GM12878 (cell line): ENCODE measurements around the gene SOBP. TPM values are rescaled to one million over a fixed set of nuclear protein-coding genes. Genes with fewer than 3 reads are reported as not detected.

Experiments used
- ATAC-seq: fragments of 200-7000 bp; cut with Tn5 transposase; 3 replicates; pipeline ENCODE4 v1.9.1; 2020; ENCODE audit warnings: mild to moderate bottlenecking, moderate library complexity
- BruUV-seq: library from RNA; stranded (reverse); fragments of 400-500 nt; replicated peaks from 2 replicates; lab custom pipeline; 2021; lab: Mats Ljungman, UMichigan
- CTCF ChIA-PET: fragments of 300-600 bp; sonication (Branson Sonifier 250); formaldehyde crosslinking; extraction: SDS; loops from one replicate; lab custom pipeline; 2021; ENCODE audit warnings: inconsistent platforms; lab: Yijun Ruan, JAX
- POLR2A ChIA-PET: fragments of 350-600 bp; formaldehyde crosslinking; extraction: SDS; loops from one replicate; lab custom pipeline; 2021; ENCODE audit warnings: inconsistent platforms; lab: Charles Lee
- RAD21 ChIA-PET: fragments of 300-600 bp; sonication (Branson Sonifier 250); formaldehyde crosslinking; loops from one replicate; lab custom pipeline; 2023; ENCODE audit warnings: antibody characterized with exemption; ENCODE audit not compliant: unreplicated experiment; lab: Charles Lee
- SMC1A ChIA-PET: fragments of 300-600 bp; sonication (Branson Sonifier 250); formaldehyde crosslinking; loops from one replicate; lab custom pipeline; 2023; ENCODE audit not compliant: unreplicated experiment, uncharacterized antibody; lab: Charles Lee
- DNase-seq: peaks from one replicate; pipeline ENCODE4 v3.0.0-alpha.2; 2011; ENCODE audit warnings: low read depth, low spot score
- FAIRE-seq: peaks from 3 replicates; lab custom pipeline; 2011; peaks lifted over from hg19 to GRCh38; lab: Jason Lieb, UNC
- H2AFZ ChIP-seq: 2 replicates; pipeline ENCODE4 v1.6.0; 2011; ENCODE audit warnings: low read depth, low read length, control low read depth; ENCODE audit not compliant: control insufficient read depth
- H3K27ac ChIP-seq: 2 replicates; pipeline ENCODE4 v1.5.1; 2011; ENCODE audit warnings: control low read depth; ENCODE audit not compliant: control insufficient read depth, insufficient read depth
- H3K27me3 ChIP-seq, 2 experiments: replicated peaks in 1 of 2; 2 replicates each; pipeline versions ENCODE4 v1.6.0 to v1.6.1; 2011; ENCODE audit warnings: low read length in 1 of 2; ENCODE audit not compliant: control insufficient read depth in 2 of 2, insufficient read depth in 2 of 2
- H3K36me3 ChIP-seq, 2 experiments: 2 replicates each; pipeline ENCODE4 v1.5.1; 2011; ENCODE audit warnings: low read length in 1 of 2; ENCODE audit not compliant: control insufficient read depth in 2 of 2, insufficient read depth in 2 of 2
- H3K4me1 ChIP-seq: 2 replicates; pipeline ENCODE4 v1.6.1; 2011; ENCODE audit warnings: mild to moderate bottlenecking, low read length, moderate library complexity, mixed read lengths; ENCODE audit not compliant: control insufficient read depth, insufficient read depth
- H3K4me2 ChIP-seq: 2 replicates; pipeline ENCODE4 v1.6.0; 2011; ENCODE audit warnings: control low read depth; ENCODE audit not compliant: control insufficient read depth, insufficient read depth
- H3K4me3 ChIP-seq: fragments of 200-600 bp; sonication (generic); 2 replicates; pipeline ENCODE4 v1.5.1; 2016
- H3K79me2 ChIP-seq: 2 replicates; pipeline ENCODE4 v1.6.0; 2011; ENCODE audit warnings: low read length; ENCODE audit not compliant: control insufficient read depth, insufficient read depth
- H3K9ac ChIP-seq: 2 replicates; pipeline ENCODE4 v1.8.0; 2011; ENCODE audit warnings: low read length, control low read depth, mixed read lengths; ENCODE audit not compliant: control insufficient read depth, insufficient read depth
- H3K9me3 ChIP-seq: replicated peaks from 3 replicates; pipeline ENCODE4 v1.5.1; 2011; ENCODE audit warnings: mild to moderate bottlenecking, low read length; ENCODE audit not compliant: control insufficient read depth, insufficient read depth
- H4K20me1 ChIP-seq: 2 replicates; pipeline ENCODE4 v1.6.0; 2011; ENCODE audit not compliant: control insufficient read depth, insufficient read depth
- BRCA1 ChIP-seq: IDR thresholded peaks from 2 replicates; pipeline ENCODE4 v1.6.1; 2011; ENCODE audit warnings: low read depth, low read length, improper control_type of control experiment
- CEBPB ChIP-seq, 2 experiments: fragments of 150-350 bp in 1 of 2; IDR thresholded peaks; 2 replicates each; pipeline ENCODE4 v1.6.1; 2012 to 2014; ENCODE audit warnings: low read depth in 2 of 2, low read length in 2 of 2, borderline replicate concordance in 1 of 2, inconsistent platforms in 1 of 2
- E2F4 ChIP-seq: IDR thresholded peaks from 2 replicates; pipeline ENCODE4 v1.6.1; 2012; ENCODE audit warnings: low read depth, low read length, improper control_type of control experiment
- FOXK2 ChIP-seq: fragments of 450-650 bp; IDR thresholded peaks from 2 replicates; pipeline ENCODE4 v1.6.1; 2017; ENCODE audit warnings: mild to moderate bottlenecking, moderate library complexity
- MYB ChIP-seq: fragments of 150-350 bp; IDR thresholded peaks from 2 replicates; pipeline ENCODE4 v1.6.1; 2014; ENCODE audit warnings: mild to moderate bottlenecking, low read depth, low read length, borderline replicate concordance
- RFX5 ChIP-seq: IDR thresholded peaks from 2 replicates; pipeline ENCODE4 v1.6.1; 2011; ENCODE audit warnings: low read depth, low read length, improper control_type of control experiment
- SMC3 ChIP-seq: IDR thresholded peaks from 2 replicates; pipeline ENCODE4 v1.6.1; 2011; ENCODE audit warnings: low read length, improper control_type of control experiment, borderline replicate concordance
- SREBF1 ChIP-seq: IDR thresholded peaks from 2 replicates; pipeline ENCODE4 v1.6.1; 2012; ENCODE audit warnings: mild to moderate bottlenecking, low read length
- TBL1XR1 ChIP-seq: IDR thresholded peaks from 2 replicates; pipeline ENCODE4 v1.6.1; 2012; ENCODE audit warnings: low read depth, low read length, improper control_type of control experiment
- ZNF207 ChIP-seq: fragments of 450-650 bp; IDR thresholded peaks from 2 replicates; pipeline ENCODE4 v1.6.1; 2014; ENCODE audit warnings: antibody characterized with exemption, mild to moderate bottlenecking, borderline replicate concordance
- ZNF384 ChIP-seq: IDR thresholded peaks from 2 replicates; pipeline ENCODE4 v1.6.1; 2012; ENCODE audit warnings: low read depth, mild to moderate bottlenecking, low read length, improper control_type of control experiment, borderline replicate concordance
- WGBS: methylation state at CpG from one replicate; pipeline ENCODE4 v1.1.6; 2016; ENCODE audit warnings: low lambda C conversion rate; ENCODE audit not compliant: insufficient replicate concordance, insufficient coverage; ENCODE audit errors: missing lambda C conversion rate; 5-methylcytosine and 5-hydroxymethylcytosine counted together
- in situ Hi-C: fragments of 300-500 bp; cut with MboI; formaldehyde crosslinking; loops from 9 replicates; pipeline ENCODE4 v1.14.3; 2018; ENCODE audit warnings: mixed read lengths
- intact Hi-C: fragments of 100-400 bp; cut with micrococcal nuclease; formaldehyde crosslinking; loops from one replicate; pipeline ENCODE4 v1.14.2; 2022; ENCODE audit not compliant: unreplicated experiment
- polyA plus RNA-seq, 11 experiments: library from polyadenylated mRNA; depleted of rRNA in 4 of 11; unstranded in 6 of 11; stranded (reverse) in 5 of 11; fragments of >200 nt; fragmentation: Nextera tagmentation in 4 of 11; fragmentation: Illumina TruSeq in 1 of 11; extraction: Ambion mirVana in 4 of 11; extraction: Trizol in 1 of 11; gene quantifications; 1 replicate in 1 of 11; 2 replicates in 10 of 11; pipeline versions ENCODE4 v1.2.1 to v1.2.3, GENCODE V29; 2011 to 2016; ENCODE audit warnings: inconsistent platforms in 2 of 11, missing spikeins in 2 of 11, low read depth in 1 of 11
- total RNA-seq, 4 experiments: library from RNA; depleted of rRNA in 3 of 4; stranded (reverse); fragments of >200 nt in 3 of 4; fragmentation: Illumina TruSeq in 1 of 4; extraction: Trizol in 1 of 4; gene quantifications; 2 replicates each; pipeline versions ENCODE4 v1.2.1 to v1.2.3, GENCODE V29; 2013 to 2021
- TF ChIP-seq, protein P1 (sequence below): fragments of 450-650 bp; IDR thresholded peaks from 2 replicates; pipeline ENCODE4 v1.6.1; 2018; ENCODE audit warnings: borderline replicate concordance, mild to moderate bottlenecking; ENCODE audit not compliant: partially characterized antibody
- TF ChIP-seq, protein P2 (sequence below): fragments of 150-350 bp; IDR thresholded peaks from 2 replicates; pipeline ENCODE4 v1.6.1; 2016; ENCODE audit warnings: low read depth, low read length
- TF ChIP-seq, protein P3 (sequence below): fragments of 450-650 bp; formaldehyde crosslinking; IDR thresholded peaks from 2 replicates; pipeline ENCODE4 v1.5.0; 2022; ENCODE audit warnings: mild to moderate bottlenecking, missing genetic modification characterization

The SOBP gene
- total and polyA plus RNA-seq, 10 of the 15 experiments (the other 5 are each of a cell fraction or from before 2014, with no cell fraction given) = 0.49 to 1.9 (median 0.78) TPM

DNA sequence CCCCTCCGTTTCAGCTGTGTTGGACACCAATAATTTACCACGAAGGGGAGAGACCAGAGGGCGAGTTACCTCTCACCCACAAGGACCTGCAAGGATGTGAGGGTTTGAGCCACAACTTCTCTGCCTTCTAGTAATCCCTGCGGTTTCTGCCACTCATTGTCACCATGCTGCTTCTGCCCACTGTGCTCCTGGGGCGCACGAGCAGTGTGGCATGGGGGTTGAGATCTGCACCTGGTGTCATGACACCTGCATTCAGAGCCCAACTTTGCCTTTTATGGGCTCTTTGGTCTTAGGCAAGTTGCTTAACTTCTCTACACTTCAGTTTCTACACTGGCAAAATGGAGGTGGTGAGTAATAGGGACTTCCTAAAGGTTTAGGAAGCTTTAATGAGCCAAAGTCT, 84.9 kb downstream of the SOBP start:
- DNase-seq (no peak), ATAC-seq (no peak), FAIRE-seq (no peak)
- ChIA-PET SMC1A (no interaction called here), RAD21 (no interaction called here), POLR2A (no interaction called here), CTCF (no interaction called here)
- Histone ChIP-seq H3K27me3 (no peaks in the 10 kb centered on the region; a peak in 4 of 4 replicates), H3K9ac (no peak overlapping the region), H4K20me1 (no peaks in the 10 kb centered on the region), H2AFZ (no peak overlapping the region), H3K4me3 (no peak overlapping the region), H3K9me3 (no peaks in the 10 kb centered on the region), H3K27ac (no peak overlapping the region), H3K4me2 (no peak overlapping the region), H3K4me1 (no peaks in the 10 kb centered on the region), H3K79me2 (no peaks in the 10 kb centered on the region), H3K36me3 (no peaks in the 10 kb centered on the region)
- in situ Hi-C loops = no loop called here
- intact Hi-C loops = no loop called here
- WGBS = 37% methylated on average over 6 of the region's 6 CpGs
- TF ChIP-seq E2F4 (no peak), ZNF207 (no peak), TBL1XR1 (no peak), FOXK2 (no peak), ZNF384 (no peak), CEBPB (IDR thresholded peaks at IDR 0.05; ENCODE audit: borderline replicate concordance in 1 of 2, low read depth in 2 of 2, low read length in 2 of 2) (no peak), SREBF1 (no peak), RFX5 (no peak), BRCA1 (no peak), SMC3 (no peak), MYB (no peak)
- TF ChIP-seq, protein P1, sequence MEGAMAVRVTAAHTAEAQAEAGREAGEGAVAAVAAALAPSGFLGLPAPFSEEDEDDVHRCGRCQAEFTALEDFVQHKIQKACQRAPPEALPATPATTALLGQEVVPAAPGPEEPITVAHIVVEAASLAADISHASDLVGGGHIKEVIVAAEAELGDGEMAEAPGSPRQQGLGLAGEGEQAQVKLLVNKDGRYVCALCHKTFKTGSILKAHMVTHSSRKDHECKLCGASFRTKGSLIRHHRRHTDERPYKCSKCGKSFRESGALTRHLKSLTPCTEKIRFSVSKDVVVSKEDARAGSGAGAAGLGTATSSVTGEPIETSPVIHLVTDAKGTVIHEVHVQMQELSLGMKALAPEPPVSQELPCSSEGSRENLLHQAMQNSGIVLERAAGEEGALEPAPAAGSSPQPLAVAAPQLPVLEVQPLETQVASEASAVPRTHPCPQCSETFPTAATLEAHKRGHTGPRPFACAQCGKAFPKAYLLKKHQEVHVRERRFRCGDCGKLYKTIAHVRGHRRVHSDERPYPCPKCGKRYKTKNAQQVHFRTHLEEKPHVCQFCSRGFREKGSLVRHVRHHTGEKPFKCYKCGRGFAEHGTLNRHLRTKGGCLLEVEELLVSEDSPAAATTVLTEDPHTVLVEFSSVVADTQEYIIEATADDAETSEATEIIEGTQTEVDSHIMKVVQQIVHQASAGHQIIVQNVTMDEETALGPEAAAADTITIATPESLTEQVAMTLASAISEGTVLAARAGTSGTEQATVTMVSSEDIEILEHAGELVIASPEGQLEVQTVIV = no peak
- TF ChIP-seq, protein P2, sequence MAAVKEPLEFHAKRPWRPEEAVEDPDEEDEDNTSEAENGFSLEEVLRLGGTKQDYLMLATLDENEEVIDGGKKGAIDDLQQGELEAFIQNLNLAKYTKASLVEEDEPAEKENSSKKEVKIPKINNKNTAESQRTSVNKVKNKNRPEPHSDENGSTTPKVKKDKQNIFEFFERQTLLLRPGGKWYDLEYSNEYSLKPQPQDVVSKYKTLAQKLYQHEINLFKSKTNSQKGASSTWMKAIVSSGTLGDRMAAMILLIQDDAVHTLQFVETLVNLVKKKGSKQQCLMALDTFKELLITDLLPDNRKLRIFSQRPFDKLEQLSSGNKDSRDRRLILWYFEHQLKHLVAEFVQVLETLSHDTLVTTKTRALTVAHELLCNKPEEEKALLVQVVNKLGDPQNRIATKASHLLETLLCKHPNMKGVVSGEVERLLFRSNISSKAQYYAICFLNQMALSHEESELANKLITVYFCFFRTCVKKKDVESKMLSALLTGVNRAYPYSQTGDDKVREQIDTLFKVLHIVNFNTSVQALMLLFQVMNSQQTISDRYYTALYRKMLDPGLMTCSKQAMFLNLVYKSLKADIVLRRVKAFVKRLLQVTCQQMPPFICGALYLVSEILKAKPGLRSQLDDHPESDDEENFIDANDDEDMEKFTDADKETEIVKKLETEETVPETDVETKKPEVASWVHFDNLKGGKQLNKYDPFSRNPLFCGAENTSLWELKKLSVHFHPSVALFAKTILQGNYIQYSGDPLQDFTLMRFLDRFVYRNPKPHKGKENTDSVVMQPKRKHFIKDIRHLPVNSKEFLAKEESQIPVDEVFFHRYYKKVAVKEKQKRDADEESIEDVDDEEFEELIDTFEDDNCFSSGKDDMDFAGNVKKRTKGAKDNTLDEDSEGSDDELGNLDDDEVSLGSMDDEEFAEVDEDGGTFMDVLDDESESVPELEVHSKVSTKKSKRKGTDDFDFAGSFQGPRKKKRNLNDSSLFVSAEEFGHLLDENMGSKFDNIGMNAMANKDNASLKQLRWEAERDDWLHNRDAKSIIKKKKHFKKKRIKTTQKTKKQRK = no peak
- TF ChIP-seq, protein P3, sequence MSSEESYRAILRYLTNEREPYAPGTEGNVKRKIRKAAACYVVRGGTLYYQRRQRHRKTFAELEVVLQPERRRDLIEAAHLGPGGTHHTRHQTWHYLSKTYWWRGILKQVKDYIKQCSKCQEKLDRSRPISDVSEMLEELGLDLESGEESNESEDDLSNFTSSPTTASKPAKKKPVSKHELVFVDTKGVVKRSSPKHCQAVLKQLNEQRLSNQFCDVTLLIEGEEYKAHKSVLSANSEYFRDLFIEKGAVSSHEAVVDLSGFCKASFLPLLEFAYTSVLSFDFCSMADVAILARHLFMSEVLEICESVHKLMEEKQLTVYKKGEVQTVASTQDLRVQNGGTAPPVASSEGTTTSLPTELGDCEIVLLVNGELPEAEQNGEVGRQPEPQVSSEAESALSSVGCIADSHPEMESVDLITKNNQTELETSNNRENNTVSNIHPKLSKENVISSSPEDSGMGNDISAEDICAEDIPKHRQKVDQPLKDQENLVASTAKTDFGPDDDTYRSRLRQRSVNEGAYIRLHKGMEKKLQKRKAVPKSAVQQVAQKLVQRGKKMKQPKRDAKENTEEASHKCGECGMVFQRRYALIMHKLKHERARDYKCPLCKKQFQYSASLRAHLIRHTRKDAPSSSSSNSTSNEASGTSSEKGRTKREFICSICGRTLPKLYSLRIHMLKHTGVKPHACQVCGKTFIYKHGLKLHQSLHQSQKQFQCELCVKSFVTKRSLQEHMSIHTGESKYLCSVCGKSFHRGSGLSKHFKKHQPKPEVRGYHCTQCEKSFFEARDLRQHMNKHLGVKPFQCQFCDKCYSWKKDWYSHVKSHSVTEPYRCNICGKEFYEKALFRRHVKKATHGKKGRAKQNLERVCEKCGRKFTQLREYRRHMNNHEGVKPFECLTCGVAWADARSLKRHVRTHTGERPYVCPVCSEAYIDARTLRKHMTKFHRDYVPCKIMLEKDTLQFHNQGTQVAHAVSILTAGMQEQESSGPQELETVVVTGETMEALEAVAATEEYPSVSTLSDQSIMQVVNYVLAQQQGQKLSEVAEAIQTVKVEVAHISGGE = no peak
- no TSS peak for BruUV-seq
